ENCODE data around the gene NAXD. TPM values are rescaled to one million over a fixed set of nuclear protein-coding genes. Genes with fewer than 3 reads are reported as not detected.

Gene NAXD
- total and polyA plus RNA-seq, 2 of the 4 experiments (the other 2 are of a cell fraction): 10.2 to 27.2 TPM

- BruUV-seq (replicated peaks): no TSS peak
- no peak overlapping the region for H4K91ac ChIP-seq (ENCODE audit: insufficient read depth, low read depth, low read length)
- no peak for TF ChIP-seq SMC3 (IDR thresholded peaks at IDR 0.05; ENCODE audit: low read depth, low read length)
- TF ChIP-seq MAZ (IDR thresholded peaks at IDR 0.05; ENCODE audit: borderline replicate concordance, low read depth, low read length): no peak
- POLR2A ChIA-PET (ENCODE audit: unreplicated experiment): no interaction called here
- in situ Hi-C loops (cut with MboI; ENCODE audit: low sequenced_read_pairs): no loop called here
- H2BK120ac ChIP-seq (ENCODE audit: low read depth, low read length): no peak overlapping the region
- WGBS, 2 experiments (ENCODE audit: extremely low coverage in 2 of 2, insufficient read length in 1 of 2): no CpG with 5 or more reads among the region's 19 CpGs
- no peak overlapping the region for H3K56ac ChIP-seq (ENCODE audit: extremely low read depth, insufficient read depth, low read length)
- H3K4me2 ChIP-seq (ENCODE audit: low read depth, low read length): no peak overlapping the region
- H4K8ac ChIP-seq (ENCODE audit: low read depth in 2 of 2, low read length in 2 of 2): no peak overlapping the region
- H3K27ac ChIP-seq (ENCODE audit: insufficient read depth, low read length): no peak overlapping the region
- H2AK5ac ChIP-seq (ENCODE audit: low read depth, low read length): no peak overlapping the region
- H3K79me1 ChIP-seq (ENCODE audit: low read depth in 1 of 2, low read length in 2 of 2): peaks cover 42 to 80% of the 10 kb centered on the region in 2 experiments
- H2AK9ac ChIP-seq (replicated peaks; ENCODE audit: low read depth, low read length, poor library complexity): no peak overlapping the region
- dilution Hi-C loops (cut with HindIII; ENCODE audit: low sequenced_read_pairs, unreplicated experiment): no loop called here
- ATAC-seq (ENCODE audit: low read depth) (no peak), DNase-seq (no peak)
- H3K9me1 ChIP-seq (ENCODE audit: insufficient read depth, low read length): peaks cover 20% of the 10 kb centered on the region
- no peak overlapping the region for H2AFZ ChIP-seq (replicated peaks; ENCODE audit: low read length, poor library complexity)
- H3K23ac ChIP-seq (ENCODE audit: low read depth, low read length): no peak overlapping the region
- CTCF ChIA-PET: no interaction called here
- no peak overlapping the region for H2BK5ac ChIP-seq (ENCODE audit: low read depth, low read length, poor library complexity, severe bottlenecking)
- peaks cover 43% of the 10 kb centered on the region for H3K36me3 ChIP-seq (ENCODE audit: control insufficient read depth, insufficient read depth, low read length)
- no peak overlapping the region for H3K4me3 ChIP-seq (ENCODE audit: insufficient read depth, low read depth, low read length)
- no peaks in the 10 kb centered on the region for H3K9me3 ChIP-seq (ENCODE audit: control insufficient read depth, insufficient read depth, low read length)
- H2BK15ac ChIP-seq (ENCODE audit: low read depth, low read length): no peak overlapping the region
- H3K4ac ChIP-seq (ENCODE audit: low read depth, low read length): no peak overlapping the region
- H2BK20ac ChIP-seq (ENCODE audit: low read depth, low read length): no peak overlapping the region
- intact Hi-C loops (cut with micrococcal nuclease): loop anchor here (10.0 kb wide), 1 partner anchor 664 kb away; no protein-coding TSS in a partner anchor
- H4K5ac ChIP-seq (ENCODE audit: low read depth, low read length): no peak overlapping the region
- no peak overlapping the region for H3K18ac ChIP-seq (ENCODE audit: low read depth, low read length)
- H3K14ac ChIP-seq (replicated peaks; ENCODE audit: low read depth, low read length): no peak overlapping the region
- H3K27me3 ChIP-seq (ENCODE audit: control insufficient read depth, insufficient read depth, low read length): no peaks in the 10 kb centered on the region
- H4K20me1 ChIP-seq (ENCODE audit: insufficient read depth, low read length): peaks cover 72% of the 10 kb centered on the region
- no peak overlapping the region for H3K9ac ChIP-seq (ENCODE audit: low read depth, low read length)
- peaks cover 2% of the 10 kb centered on the region; the same call in 1 of the 2 replicates for H3K4me1 ChIP-seq (ENCODE audit: control insufficient read depth, insufficient read depth, low read length)
Measured at GRCh38 chr13:110628952-110629701, 13.8 kb downstream of the NAXD start.
